ENCODE data around the gene UBE2C.
A peak's percentile ranks its signal among the peaks of the same experiment; 100 is the strongest.
"Not testable (repeated sequence)": the region's sequence is repeated elsewhere in the genome, so short reads cannot be mapped to it uniquely, and the experiment has no call there.

UBE2C gene

GRCh38 chr20:45822857-45823256, 10.4 kb downstream of the UBE2C start:
- Histone ChIP-seq H3K4me1 (ENCODE audit: control insufficient read depth, low read depth, low read length) (no peaks in the 10 kb centered on the region), H3K36me3 (ENCODE audit: control insufficient read depth, low read depth, low read length) (no peaks in the 10 kb centered on the region), H3K27me3 (ENCODE audit: control insufficient read depth, insufficient read depth, low read length) (peaks cover 15% of the 10 kb centered on the region), H3K9me3 (ENCODE audit: control insufficient read depth, low read depth, low read length) (no peaks in the 10 kb centered on the region), H3K27ac (ENCODE audit: low read length) (no peak overlapping the region), H3K9ac (ENCODE audit: low read length) (no peak overlapping the region), H3K4me3 (ENCODE audit: low read length) (no peak overlapping the region)

GRCh38 chr20:45823949-45824835, 11.7 kb downstream of the UBE2C start:
- H3K36me3 ChIP-seq (ENCODE audit: control insufficient read depth, low read depth, low read length): no peaks in the 10 kb centered on the region
- H3K27ac ChIP-seq (ENCODE audit: low read length): no peak overlapping the region
- H3K4me3 ChIP-seq (ENCODE audit: low read length): peak overlapping the region; percentile 27
- no peak overlapping the region for H3K9ac ChIP-seq (ENCODE audit: low read length)
- peaks cover 15% of the 10 kb centered on the region for H3K27me3 ChIP-seq (ENCODE audit: control insufficient read depth, insufficient read depth, low read length)
- no peaks in the 10 kb centered on the region for H3K9me3 ChIP-seq (ENCODE audit: control insufficient read depth, low read depth, low read length)
- H3K4me1 ChIP-seq (ENCODE audit: control insufficient read depth, low read depth, low read length): no peaks in the 10 kb centered on the region

- no peaks in the 10 kb centered on the region for H3K9me3 ChIP-seq (ENCODE audit: control insufficient read depth, low read depth, low read length)
- no peak overlapping the region for H3K27ac ChIP-seq (ENCODE audit: low read length)
- peaks cover 15% of the 10 kb centered on the region for H3K27me3 ChIP-seq (ENCODE audit: control insufficient read depth, insufficient read depth, low read length)
- no peak overlapping the region for H3K9ac ChIP-seq (ENCODE audit: low read length)
- no peaks in the 10 kb centered on the region for H3K36me3 ChIP-seq (ENCODE audit: control insufficient read depth, low read depth, low read length)
- no peak overlapping the region for H3K4me3 ChIP-seq (ENCODE audit: low read length)
- H3K4me1 ChIP-seq (ENCODE audit: control insufficient read depth, low read depth, low read length): no peaks in the 10 kb centered on the region
Observed at GRCh38 chr20:45826381-45827019, 14.1 kb downstream of the UBE2C start.

- Histone ChIP-seq H3K27me3 (ENCODE audit: control insufficient read depth, insufficient read depth, low read length) (peaks cover 15% of the 10 kb centered on the region), H3K36me3 (ENCODE audit: control insufficient read depth, low read depth, low read length) (no peaks in the 10 kb centered on the region), H3K4me3 (ENCODE audit: low read length) (no peak within 1 kb of the TSS), H3K9me3 (ENCODE audit: control insufficient read depth, low read depth, low read length) (no peaks in the 10 kb centered on the region), H3K9ac (ENCODE audit: low read length) (no peak within 1 kb of the TSS), H3K4me1 (ENCODE audit: control insufficient read depth, low read depth, low read length) (no peaks in the 10 kb centered on the region), H3K27ac (ENCODE audit: low read length) (no peak within 1 kb of the TSS)
Observed at GRCh38 chr20:45827030-45827652, 14.7 kb downstream of the UBE2C start, which contains the start of gene TNNC2. Gene TNNC2 (minus strand): TSS chr20:45827312. CDS start chr20:45827248, 64 bp downstream.

- Histone ChIP-seq H3K27ac (ENCODE audit: low read length) (no peak overlapping the region), H3K36me3 (ENCODE audit: control insufficient read depth, low read depth, low read length) (no peaks in the 10 kb centered on the region), H3K4me1 (ENCODE audit: control insufficient read depth, low read depth, low read length) (no peaks in the 10 kb centered on the region), H3K9ac (ENCODE audit: low read length) (no peak overlapping the region), H3K4me3 (ENCODE audit: low read length) (no peak overlapping the region), H3K9me3 (ENCODE audit: control insufficient read depth, low read depth, low read length) (no peaks in the 10 kb centered on the region), H3K27me3 (ENCODE audit: control insufficient read depth, insufficient read depth, low read length) (peaks cover 15% of the 10 kb centered on the region)
Observed at GRCh38 chr20:45827712-45828111, 15.3 kb downstream of the UBE2C start.

GRCh38 chr20:45828589-45828988, 16.1 kb downstream of the UBE2C start:
- H3K27ac ChIP-seq (ENCODE audit: low read length): no peak overlapping the region
- H3K4me3 ChIP-seq (ENCODE audit: low read length): no peak overlapping the region
- H3K4me1 ChIP-seq (ENCODE audit: control insufficient read depth, low read depth, low read length): peaks cover 6% of the 10 kb centered on the region
- H3K9me3 ChIP-seq (ENCODE audit: control insufficient read depth, low read depth, low read length): no peaks in the 10 kb centered on the region
- peaks cover 7% of the 10 kb centered on the region for H3K27me3 ChIP-seq (ENCODE audit: control insufficient read depth, insufficient read depth, low read length)
- no peak overlapping the region for H3K9ac ChIP-seq (ENCODE audit: low read length)
- no peaks in the 10 kb centered on the region for H3K36me3 ChIP-seq (ENCODE audit: control insufficient read depth, low read depth, low read length)

- H3K4me1 ChIP-seq (ENCODE audit: control insufficient read depth, low read depth, low read length); H3K9ac ChIP-seq (ENCODE audit: low read length); H3K27me3 ChIP-seq (ENCODE audit: control insufficient read depth, insufficient read depth, low read length); H3K36me3 ChIP-seq (ENCODE audit: control insufficient read depth, low read depth, low read length); H3K27ac ChIP-seq (ENCODE audit: low read length); H3K9me3 ChIP-seq (ENCODE audit: control insufficient read depth, low read depth, low read length); H3K4me3 ChIP-seq (ENCODE audit: low read length): not testable (repeated sequence)
Observed at GRCh38 chr20:45829673-45830106, 17.2 kb downstream of the UBE2C start.

- Histone ChIP-seq H3K9ac (ENCODE audit: low read length) (no peak overlapping the region), H3K4me3 (ENCODE audit: low read length) (no peak overlapping the region), H3K27me3 (ENCODE audit: control insufficient read depth, insufficient read depth, low read length) (no peaks in the 10 kb centered on the region), H3K4me1 (ENCODE audit: control insufficient read depth, low read depth, low read length) (peaks cover 6% of the 10 kb centered on the region), H3K27ac (ENCODE audit: low read length) (no peak overlapping the region), H3K9me3 (ENCODE audit: control insufficient read depth, low read depth, low read length) (no peaks in the 10 kb centered on the region), H3K36me3 (ENCODE audit: control insufficient read depth, low read depth, low read length) (peaks cover 3% of the 10 kb centered on the region)
Observed at GRCh38 chr20:45832619-45833018, 20.2 kb downstream of the UBE2C start.

GRCh38 chr20:45833030-45833882, 20.8 kb downstream of the UBE2C start, which contains the start of gene SNX21:
Gene SNX21 (plus strand): TSS chr20:45833799. CDS start chr20:45833920, 121 bp downstream.
- Histone ChIP-seq H3K4me1 (ENCODE audit: control insufficient read depth, low read depth, low read length) (peaks cover 6% of the 10 kb centered on the region), H3K9ac (ENCODE audit: low read length) (peak within 1 kb of the TSS; percentile 66), H3K27ac (ENCODE audit: low read length) (peak within 1 kb of the TSS; percentile 70), H3K36me3 (ENCODE audit: control insufficient read depth, low read depth, low read length) (peaks cover 3% of the 10 kb centered on the region), H3K27me3 (ENCODE audit: control insufficient read depth, insufficient read depth, low read length) (no peaks in the 10 kb centered on the region), H3K4me3 (ENCODE audit: low read length) (peak within 1 kb of the TSS; percentile 74), H3K9me3 (ENCODE audit: control insufficient read depth, low read depth, low read length) (no peaks in the 10 kb centered on the region)

- H3K9ac ChIP-seq (ENCODE audit: low read length): peak overlapping the region; percentile 66
- no peak overlapping the region for H3K27ac ChIP-seq (ENCODE audit: low read length)
- peaks cover 6% of the 10 kb centered on the region for H3K4me1 ChIP-seq (ENCODE audit: control insufficient read depth, low read depth, low read length)
Observed at GRCh38 chr20:45833883-45834796, 21.7 kb downstream of the UBE2C start.

More at GRCh38 chr20:45833883-45834796, 21.7 kb downstream of the UBE2C start:
- peak overlapping the region; percentile 74 for H3K4me3 ChIP-seq (ENCODE audit: low read length)
- H3K36me3 ChIP-seq (ENCODE audit: control insufficient read depth, low read depth, low read length): peaks cover 3% of the 10 kb centered on the region
- H3K9me3 ChIP-seq (ENCODE audit: control insufficient read depth, low read depth, low read length): no peaks in the 10 kb centered on the region
- H3K27me3 ChIP-seq (ENCODE audit: control insufficient read depth, insufficient read depth, low read length): no peaks in the 10 kb centered on the region

Measured in iPS-18a (cell line).